SKM-1 treated with dmso at 0.1 percent for 144 hours (cell line): ENCODE data around the gene COPB1.

ENCODE experiments used
- DNase-seq: peaks from one replicate; lab custom pipeline; 2025; ENCODE audit not compliant: unreplicated experiment; lab: John Stamatoyannopoulos, UW

The COPB1 gene

GRCh38 chr11:14443638-14444037 is 56.0 kb downstream of the COPB1 start:
- DNase-seq, result no peak

- peak; percentile 32 for DNase-seq
These were observed 63.7 kb downstream of the COPB1 start for GRCh38 chr11:14435717-14436512.

- DNase-seq, result no peak
These were observed 74.0 kb downstream of the COPB1 start for GRCh38 chr11:14425621-14426020.

DNA sequence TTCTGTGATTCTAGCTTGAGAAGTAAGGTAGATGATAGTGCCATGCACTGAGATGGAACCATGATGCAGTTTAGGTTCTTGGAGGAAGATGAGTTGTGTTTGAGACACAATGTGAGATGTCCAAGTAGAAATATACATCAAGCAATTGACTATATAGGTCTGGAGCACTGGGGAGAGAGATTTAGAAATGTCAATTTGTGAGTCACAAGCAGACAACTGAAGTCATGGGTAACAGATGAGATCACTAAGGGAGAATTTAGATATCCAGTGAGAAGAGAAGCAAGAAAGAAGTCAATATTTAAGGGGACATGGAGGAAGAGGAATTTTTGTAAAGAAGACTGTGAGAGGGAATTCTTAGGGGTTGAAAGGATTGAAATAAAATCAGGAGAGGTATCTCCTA is 75.5 kb downstream of the COPB1 start:
- DNase-seq, result no peak

- DNase-seq, result peak; percentile 17
These were observed 76.0 kb downstream of the COPB1 start for GRCh38 chr11:14423633-14424032.

DNA sequence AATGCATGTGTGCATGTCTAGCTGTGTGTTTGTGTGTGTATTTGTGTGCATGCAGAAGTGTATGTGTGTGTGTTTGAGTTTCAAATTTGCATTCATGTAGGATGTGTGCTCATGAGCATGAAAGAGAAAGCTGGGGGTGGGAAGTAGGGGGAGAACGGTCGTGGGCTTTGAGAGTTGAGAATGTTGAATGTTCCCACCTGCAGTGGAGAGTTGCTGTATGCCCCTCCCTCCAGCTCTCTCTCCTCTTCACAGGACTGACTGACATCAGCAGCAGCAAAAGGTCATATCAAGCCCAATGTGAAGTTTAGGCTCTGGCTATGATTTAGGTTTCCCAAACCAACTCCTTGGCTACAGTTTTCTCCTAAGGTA is 76.8 kb downstream of the COPB1 start:
- DNase-seq, result no peak

- no peak for DNase-seq
These were observed 77.4 kb downstream of the COPB1 start for GRCh38 chr11:14422052-14422813.

DNA sequence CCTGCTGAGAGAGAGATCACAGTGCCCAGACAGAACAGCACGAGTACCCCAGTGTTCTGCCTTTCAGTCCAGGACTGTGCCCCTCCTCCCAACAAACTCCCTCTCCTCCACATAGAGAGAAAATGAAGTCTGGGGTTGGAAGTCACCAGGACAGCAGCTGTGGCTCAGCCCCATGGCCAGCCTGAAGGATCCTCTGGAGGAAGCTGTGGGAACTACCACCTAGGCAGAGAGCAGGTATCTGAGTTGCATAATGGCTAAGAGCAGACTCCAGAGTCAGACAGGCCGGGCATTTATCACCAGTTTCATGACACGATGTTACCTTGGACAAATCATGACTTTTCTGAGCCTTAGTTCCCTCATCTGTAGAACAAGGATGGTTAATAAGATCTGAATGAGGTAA is 79.4 kb downstream of the COPB1 start:
- no peak for DNase-seq

- DNase-seq, result no peak
These were observed 80.7 kb downstream of the COPB1 start for GRCh38 chr11:14418801-14419417.

DNA sequence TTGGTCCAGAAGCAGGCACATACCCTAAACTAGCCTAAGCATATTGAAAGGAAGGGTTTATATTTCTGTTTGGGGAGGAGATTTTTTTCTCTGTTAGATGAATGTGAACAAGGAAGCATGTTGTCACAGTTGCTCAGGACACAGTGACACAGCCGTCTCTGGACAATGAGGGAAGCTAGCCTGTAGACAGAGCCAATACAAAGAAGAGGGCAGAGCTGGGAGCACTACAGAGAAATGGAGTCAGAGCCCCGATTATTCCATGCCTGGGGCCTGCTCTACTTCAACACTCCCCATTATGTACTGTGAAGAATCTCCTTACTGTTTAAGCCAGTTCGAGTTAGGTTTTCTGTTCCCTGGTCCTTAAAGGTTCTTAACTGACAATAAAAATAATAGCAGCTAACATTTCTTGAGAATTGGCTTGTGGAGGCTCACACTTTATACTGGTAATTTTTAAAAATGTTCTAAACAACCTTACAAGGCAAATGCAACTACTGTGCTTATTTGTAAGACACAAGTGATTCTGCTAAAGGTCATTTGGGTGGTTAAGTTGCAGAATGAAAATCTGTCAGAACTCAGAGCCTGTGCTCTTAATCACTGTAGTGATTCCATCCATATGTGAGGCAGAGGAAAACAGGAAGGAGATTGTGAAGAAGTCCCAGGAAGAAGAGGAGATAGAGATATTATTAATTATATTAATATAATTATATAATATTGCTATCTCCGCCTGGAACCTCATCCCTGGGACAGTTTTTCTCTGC is 81.8 kb downstream of the COPB1 start:
- DNase-seq, result no peak

GRCh38 chr11:14417186-14417585 is 82.4 kb downstream of the COPB1 start:
- DNase-seq, result no peak

DNA sequence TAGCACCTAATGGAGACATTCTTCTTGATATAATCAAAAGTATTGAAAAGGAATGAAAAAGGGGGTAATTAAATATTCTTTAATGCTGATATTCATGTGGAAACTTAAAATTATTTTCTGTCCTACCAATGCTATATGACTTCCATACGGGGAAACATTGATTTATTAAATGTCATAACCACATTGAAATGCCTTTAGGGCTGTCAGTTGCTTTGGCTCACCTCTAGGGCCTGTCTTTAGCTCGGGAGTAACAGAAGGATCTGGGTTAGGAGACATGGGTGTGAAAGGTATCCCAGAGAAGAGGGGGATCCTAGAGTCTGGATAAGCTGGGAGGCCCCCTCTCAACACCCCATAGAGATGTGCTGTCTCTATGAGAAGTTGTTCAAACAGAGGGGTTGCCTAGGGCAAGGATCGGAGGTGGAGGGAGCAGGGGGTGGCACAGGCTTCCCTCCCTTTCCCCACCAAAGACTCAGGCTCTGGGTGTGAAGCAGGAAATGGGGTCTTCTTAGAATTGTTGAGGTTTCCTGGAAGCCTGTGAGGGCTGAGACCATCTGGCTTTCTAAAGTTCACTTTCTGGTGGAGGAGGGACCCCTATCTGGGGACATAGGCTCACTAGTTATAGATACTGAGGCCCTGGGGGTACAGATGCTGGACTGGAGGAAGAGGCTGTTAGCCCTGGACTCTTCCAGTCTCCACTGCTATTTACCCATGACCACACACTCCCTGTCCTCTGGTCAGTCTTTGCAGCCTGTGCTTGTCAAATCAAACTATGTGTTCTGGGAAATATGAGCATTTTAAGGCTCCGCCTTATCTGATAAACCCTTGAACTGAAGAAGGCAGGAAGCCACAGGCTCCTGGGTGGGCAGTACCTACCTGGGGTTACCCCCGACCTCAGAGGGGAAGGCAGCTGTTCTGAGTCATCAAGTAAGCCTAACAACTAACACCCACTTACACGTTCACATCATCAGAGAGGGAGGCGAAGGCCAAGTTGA is 84.8 kb downstream of the COPB1 start:
- DNase-seq, result no peak

- no peak for DNase-seq
These were observed 86.1 kb downstream of the COPB1 start for GRCh38 chr11:14413307-14414069.

- DNase-seq, result no peak
These were observed 87.8 kb downstream of the COPB1 start for GRCh38 chr11:14411818-14412217.

- no peak for DNase-seq
These were observed 89.7 kb downstream of the COPB1 start for GRCh38 chr11:14409891-14410290.

DNA sequence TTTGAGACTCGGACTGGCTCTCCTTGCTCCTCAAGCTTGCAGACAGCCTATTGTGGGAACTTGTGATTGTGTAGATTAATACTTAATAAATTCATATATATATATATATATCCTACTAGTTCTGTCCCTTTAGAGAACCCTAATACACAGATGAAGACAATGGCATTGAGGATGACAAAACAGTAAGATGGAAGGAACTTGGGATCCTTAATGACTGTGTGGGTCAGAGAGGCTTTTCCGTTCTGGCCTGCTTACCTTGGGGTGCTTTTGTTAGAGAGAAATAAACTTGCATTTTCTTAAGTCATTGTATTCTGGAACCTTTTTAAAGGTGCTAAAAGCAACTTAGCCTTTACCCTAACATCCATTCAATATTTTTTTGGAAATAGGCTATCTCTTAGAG is 91.0 kb downstream of the COPB1 start:
- DNase-seq, result no peak
